ENCODE measurements around the gene RIT2. TPM values are rescaled to one million over a fixed set of nuclear protein-coding genes. Genes with fewer than 3 reads are reported as not detected.

The RIT2 gene
- total and polyA plus RNA-seq, 4 donors = not detected

GRCh38 chr18:43155842-43156241 is 40.4 kb upstream of the RIT2 start:
- H3K27ac ChIP-seq (ENCODE audit: low read depth in 1 of 2, low read length in 1 of 2) = no peak overlapping the region
- H3K4me3 ChIP-seq = no peak overlapping the region
- TF ChIP-seq CTCF (IDR thresholded peaks at IDR 0.05; ENCODE audit: control extremely low read depth, extremely low read depth) = no peak
- DNase-seq = no peak
- H3K36me3 ChIP-seq (ENCODE audit: control insufficient read depth in 4 of 4, insufficient read depth in 4 of 4, low read length in 4 of 4) = no peaks in the 10 kb centered on the region
- H3K9me3 ChIP-seq (ENCODE audit: control insufficient read depth in 4 of 4, insufficient read depth in 3 of 4, low read length in 3 of 4) = no peaks in the 10 kb centered on the region
- peaks cover 0 to 13% (median 0%) of the 10 kb centered on the region in 5 donors for H3K4me1 ChIP-seq (ENCODE audit: control insufficient read depth in 5 of 5, insufficient read depth in 5 of 5, low read length in 5 of 5)
- no peak for ATAC-seq (ENCODE audit: insufficient read depth, low FRiP score)
- H3K27me3 ChIP-seq (ENCODE audit: control insufficient read depth in 3 of 3, insufficient read depth in 3 of 3, low read length in 2 of 3) = no peaks in the 10 kb centered on the region
- WGBS, 2 donors = 80 to 87% methylated on average over 3 of the region's 3 CpGs
- H3K9ac ChIP-seq (ENCODE audit: insufficient read depth in 1 of 2, low read length in 2 of 2) = no peak overlapping the region

- Histone ChIP-seq H3K36me3 (ENCODE audit: control insufficient read depth in 4 of 4, insufficient read depth in 4 of 4, low read length in 4 of 4) (no peaks in the 10 kb centered on the region), H3K9me3 (ENCODE audit: control insufficient read depth in 4 of 4, insufficient read depth in 3 of 4, low read length in 3 of 4) (no peaks in the 10 kb centered on the region), H3K4me3 (no peak overlapping the region), H3K27ac (ENCODE audit: low read depth in 1 of 2, low read length in 1 of 2) (no peak overlapping the region), H3K9ac (ENCODE audit: insufficient read depth in 1 of 2, low read length in 2 of 2) (no peak overlapping the region), H3K4me1 (ENCODE audit: control insufficient read depth in 5 of 5, insufficient read depth in 5 of 5, low read length in 5 of 5) (no peaks in the 10 kb centered on the region), H3K27me3 (ENCODE audit: control insufficient read depth in 3 of 3, insufficient read depth in 3 of 3, low read length in 2 of 3) (no peaks in the 10 kb centered on the region)
- DNase-seq = no peak
- 78 to 85% methylated on average over 2 of the region's 2 CpGs for WGBS, 2 donors
- TF ChIP-seq CTCF (IDR thresholded peaks at IDR 0.05; ENCODE audit: control extremely low read depth, extremely low read depth) = no peak
- no peak for ATAC-seq (ENCODE audit: insufficient read depth, low FRiP score)
Observed at GRCh38 chr18:43148231-43148630, 32.7 kb upstream of the RIT2 start.

GRCh38 chr18:43141208-43141607 is 25.7 kb upstream of the RIT2 start:
- no peak for TF ChIP-seq CTCF (IDR thresholded peaks at IDR 0.05; ENCODE audit: control extremely low read depth, extremely low read depth)
- WGBS, 2 donors = 36 to 52% methylated on average over 2 of the region's 2 CpGs
- DNase-seq = no peak
- no peaks in the 10 kb centered on the region for H3K36me3 ChIP-seq (ENCODE audit: control insufficient read depth in 4 of 4, insufficient read depth in 4 of 4, low read length in 4 of 4)
- H3K9ac ChIP-seq (ENCODE audit: insufficient read depth in 1 of 2, low read length in 2 of 2) = no peak overlapping the region
- no peak overlapping the region for H3K27ac ChIP-seq (ENCODE audit: low read depth in 1 of 2, low read length in 1 of 2)
- peaks cover 0 to 2% (median 0%) of the 10 kb centered on the region in 4 donors for H3K9me3 ChIP-seq (ENCODE audit: control insufficient read depth in 4 of 4, insufficient read depth in 3 of 4, low read length in 3 of 4)
- no peak overlapping the region for H3K4me3 ChIP-seq
- no peak for ATAC-seq (ENCODE audit: insufficient read depth, low FRiP score)
- no peaks in the 10 kb centered on the region for H3K4me1 ChIP-seq (ENCODE audit: control insufficient read depth in 5 of 5, insufficient read depth in 5 of 5, low read length in 5 of 5)
- no peaks in the 10 kb centered on the region for H3K27me3 ChIP-seq (ENCODE audit: control insufficient read depth in 3 of 3, insufficient read depth in 3 of 3, low read length in 2 of 3)

- H3K4me1 ChIP-seq (ENCODE audit: control insufficient read depth in 5 of 5, insufficient read depth in 5 of 5, low read length in 5 of 5) = no peaks in the 10 kb centered on the region
- DNase-seq (no peak), ATAC-seq (ENCODE audit: insufficient read depth, low FRiP score) (no peak)
- TF ChIP-seq CTCF (IDR thresholded peaks at IDR 0.05; ENCODE audit: control extremely low read depth, extremely low read depth) = no peak
- H3K27me3 ChIP-seq (ENCODE audit: control insufficient read depth in 3 of 3, insufficient read depth in 3 of 3, low read length in 2 of 3) = no peaks in the 10 kb centered on the region
- H3K4me3 ChIP-seq = no peak overlapping the region
- no peak overlapping the region for H3K9ac ChIP-seq (ENCODE audit: insufficient read depth in 1 of 2, low read length in 2 of 2)
- peaks cover 0 to 2% (median 0%) of the 10 kb centered on the region in 4 donors for H3K9me3 ChIP-seq (ENCODE audit: control insufficient read depth in 4 of 4, insufficient read depth in 3 of 4, low read length in 3 of 4)
- no peaks in the 10 kb centered on the region for H3K36me3 ChIP-seq (ENCODE audit: control insufficient read depth in 4 of 4, insufficient read depth in 4 of 4, low read length in 4 of 4)
- 74 to 88% methylated on average over 19 to 21 of the region's 21 CpGs for WGBS, 2 donors
- H3K27ac ChIP-seq (ENCODE audit: low read depth in 1 of 2, low read length in 1 of 2) = no peak overlapping the region
Observed at GRCh38 chr18:43139288-43139946, 23.9 kb upstream of the RIT2 start.

Data from lung (tissue), 12 donors.